MM.1S (cell line): ENCODE measurements around the gene EPN2.

ENCODE experiments used
- DNase-seq: peaks from one replicate; pipeline ENCODE4 v3.0.0-alpha.2; 2015
- H2AFZ ChIP-seq: fragments of 300-600 bp; sonication (generic); 2 replicates; pipeline ENCODE4 v1.6.0; 2016; ENCODE audit warnings: antibody characterized with exemption, low read length
- H3F3A ChIP-seq: fragments of 300-600 bp; sonication (generic); 2 replicates; pipeline ENCODE4 v1.6.1; 2016; ENCODE audit warnings: mild to moderate bottlenecking, antibody characterized with exemption, low read length, moderate library complexity, mixed read lengths; ENCODE audit not compliant: insufficient read depth
- H3K27ac ChIP-seq: fragments of 300-600 bp; sonication (generic); 2 replicates; pipeline ENCODE4 v1.5.1; 2016; ENCODE audit warnings: mild to moderate bottlenecking, low read length
- H3K27me3 ChIP-seq: fragments of 300-600 bp; sonication (generic); replicated peaks from 2 replicates; pipeline ENCODE4 v1.6.0; 2016; ENCODE audit warnings: low read length; ENCODE audit not compliant: insufficient read depth
- H3K36me3 ChIP-seq: fragments of 300-600 bp; sonication (generic); replicated peaks from 2 replicates; pipeline ENCODE4 v1.6.1; 2016; ENCODE audit warnings: mild to moderate bottlenecking, low read length, mixed read lengths; ENCODE audit not compliant: insufficient read depth
- H3K4me1 ChIP-seq: fragments of 300-600 bp; sonication (generic); 2 replicates; pipeline ENCODE4 v1.6.1; 2016; ENCODE audit warnings: low read length, mixed read lengths
- H3K4me2 ChIP-seq: fragments of 300-600 bp; sonication (generic); 2 replicates; pipeline ENCODE4 v1.6.0; 2016; ENCODE audit warnings: low read depth, low read length
- H3K4me3 ChIP-seq: fragments of 300-600 bp; sonication (generic); 2 replicates; pipeline ENCODE4 v1.5.1; 2016; ENCODE audit warnings: low read length, mixed read lengths
- H3K79me2 ChIP-seq: fragments of 300-600 bp; sonication (generic); 2 replicates; pipeline ENCODE4 v1.6.1; 2016; ENCODE audit warnings: mixed run types, low read length, mixed read lengths
- H3K9ac ChIP-seq: fragments of 300-600 bp; sonication (generic); 2 replicates; pipeline ENCODE4 v1.6.1; 2016; ENCODE audit warnings: low read length, mixed read lengths
- H3K9me2 ChIP-seq: fragments of 300-600 bp; sonication (generic); replicated peaks from 2 replicates; pipeline ENCODE4 v1.6.1; 2016; ENCODE audit warnings: mild to moderate bottlenecking, low read length, mixed read lengths; ENCODE audit not compliant: insufficient read depth
- H3K9me3 ChIP-seq: fragments of 300-600 bp; sonication (generic); replicated peaks from 2 replicates; pipeline ENCODE4 v1.6.1; 2016; ENCODE audit warnings: mild to moderate bottlenecking, low read length, mixed read lengths; ENCODE audit not compliant: insufficient read depth
- H4K20me1 ChIP-seq: fragments of 300-600 bp; sonication (generic); 2 replicates; pipeline ENCODE4 v1.6.1; 2016; ENCODE audit warnings: mild to moderate bottlenecking, low read length, moderate library complexity, mixed read lengths; ENCODE audit not compliant: insufficient read depth
- CTCF ChIP-seq: fragments of 300-600 bp; sonication (generic); IDR thresholded peaks from 2 replicates; pipeline ENCODE4 v1.5.1; 2016; ENCODE audit warnings: antibody characterized with exemption, low read length, mixed read lengths
- EZH2 ChIP-seq: fragments of 300-600 bp; sonication (generic); optimal IDR thresholded peaks from 2 replicates; pipeline ENCODE3; 2017; ENCODE audit warnings: low read depth, mild to moderate bottlenecking, antibody characterized with exemption, low read length, mixed read lengths
- EZH2phosphoT487 ChIP-seq: fragments of 300-600 bp; sonication (generic); IDR thresholded peaks from 2 replicates; pipeline ENCODE4 v1.6.1; 2018; ENCODE audit warnings: antibody characterized with exemption, low read length

Gene EPN2

GRCh38 chr17:19330271-19330670 is 93.1 kb downstream of the EPN2 start:
- Histone ChIP-seq H3K27ac (no peak overlapping the region), H3K9me2 (no peaks in the 10 kb centered on the region), H3K9me3 (no peaks in the 10 kb centered on the region), H3K4me2 (no peak overlapping the region), H2AFZ (no peak overlapping the region), H3K4me1 (no peaks in the 10 kb centered on the region), H3K9ac (no peak overlapping the region), H3F3A (no peaks in the 10 kb centered on the region), H3K27me3 (no peaks in the 10 kb centered on the region), H3K36me3 (no peaks in the 10 kb centered on the region), H3K4me3 (no peak overlapping the region), H4K20me1 (no peaks in the 10 kb centered on the region), H3K79me2 (no peaks in the 10 kb centered on the region)
- TF ChIP-seq CTCF = no peak
- TF ChIP-seq EZH2phosphoT487 = no peak
- no peak for TF ChIP-seq EZH2
- DNase-seq = no peak

GRCh38 chr17:19331134-19331533 is 94.0 kb downstream of the EPN2 start:
- Histone ChIP-seq H2AFZ (no peak overlapping the region), H3K27me3 (no peaks in the 10 kb centered on the region), H4K20me1 (no peaks in the 10 kb centered on the region), H3K9me2 (no peaks in the 10 kb centered on the region), H3F3A (no peaks in the 10 kb centered on the region), H3K79me2 (no peaks in the 10 kb centered on the region), H3K4me1 (no peaks in the 10 kb centered on the region), H3K9ac (no peak overlapping the region), H3K27ac (no peak overlapping the region), H3K9me3 (no peaks in the 10 kb centered on the region), H3K4me2 (no peak overlapping the region), H3K4me3 (no peak overlapping the region), H3K36me3 (no peaks in the 10 kb centered on the region)
- TF ChIP-seq EZH2phosphoT487 (no peak), EZH2 (no peak), CTCF (no peak)
- DNase-seq = no peak

- Histone ChIP-seq H4K20me1 (no peaks in the 10 kb centered on the region), H2AFZ (no peak overlapping the region), H3K4me3 (no peak overlapping the region), H3K79me2 (no peaks in the 10 kb centered on the region), H3K36me3 (no peaks in the 10 kb centered on the region), H3K9me2 (no peaks in the 10 kb centered on the region), H3K4me2 (no peak overlapping the region), H3K4me1 (no peaks in the 10 kb centered on the region), H3K27ac (no peak overlapping the region), H3F3A (no peaks in the 10 kb centered on the region), H3K27me3 (no peaks in the 10 kb centered on the region), H3K9ac (no peak overlapping the region), H3K9me3 (no peaks in the 10 kb centered on the region)
- no peak for TF ChIP-seq CTCF
- DNase-seq = no peak
These were observed 94.5 kb downstream of the EPN2 start for GRCh38 chr17:19331543-19332245.
